GM21423 (cell line): Measurements from ENCODE around the gene C17orf58.
"Not testable (repeated sequence)": the region's sequence is repeated elsewhere in the genome, so short reads cannot be mapped to it uniquely, and the experiment has no call there.

Experiments used
- ATAC-seq: cut with Tn5 transposase; IDR thresholded peaks from one replicate; pipeline ENCODE4 v1.9.1; 2021; ENCODE audit warnings: mild to moderate bottlenecking, moderate library complexity; ENCODE audit not compliant: unreplicated experiment

The C17orf58 gene

DNA sequence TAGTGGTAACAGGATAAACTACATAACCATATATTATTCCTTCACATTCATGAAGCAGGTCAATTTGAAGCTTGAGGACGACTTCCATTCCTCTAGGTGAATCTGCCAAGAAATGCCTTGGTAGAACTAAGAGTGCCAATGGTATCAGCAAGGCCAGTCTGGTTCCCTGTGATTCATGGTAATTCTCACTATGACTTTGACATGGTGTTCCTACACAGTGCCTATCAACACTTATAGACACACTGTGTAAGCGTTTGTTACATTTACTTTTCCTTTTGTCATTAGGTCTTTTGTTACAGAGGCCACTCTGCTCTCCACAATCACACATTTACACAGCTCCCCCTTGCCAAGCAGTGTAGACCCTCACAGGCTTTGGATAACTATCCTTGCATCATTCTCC, 34.1 kb downstream of the C17orf58 start:
- ATAC-seq = not testable (repeated sequence)

GRCh38 chr17:67960276-67960675, 36.0 kb downstream of the C17orf58 start:
- not testable (repeated sequence) for ATAC-seq

DNA sequence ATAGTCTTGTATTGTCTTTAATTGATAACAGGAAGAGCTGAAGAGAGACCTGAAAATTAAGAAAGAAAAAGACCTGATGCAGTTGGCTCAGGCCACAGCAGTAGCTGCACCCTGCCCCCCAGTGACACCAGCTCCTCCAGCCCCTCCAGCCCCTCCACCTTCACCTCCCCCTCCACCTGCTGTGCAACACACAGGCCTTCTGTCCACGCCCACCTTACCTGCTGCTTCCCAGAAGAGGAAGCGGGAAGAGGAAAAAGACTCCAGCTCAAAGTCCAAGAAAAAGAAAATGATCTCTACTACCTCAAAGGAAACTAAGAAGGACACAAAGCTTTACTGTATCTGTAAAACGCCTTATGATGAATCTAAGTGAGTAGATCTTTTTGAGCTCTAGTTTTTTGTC, 36.8 kb downstream of the C17orf58 start:
- no peak for ATAC-seq

- ATAC-seq = no peak
These were observed 45.3 kb downstream of the C17orf58 start for GRCh38 chr17:67950945-67951344.

- no peak for ATAC-seq
These were observed 48.9 kb downstream of the C17orf58 start for GRCh38 chr17:67947325-67947813.

DNA sequence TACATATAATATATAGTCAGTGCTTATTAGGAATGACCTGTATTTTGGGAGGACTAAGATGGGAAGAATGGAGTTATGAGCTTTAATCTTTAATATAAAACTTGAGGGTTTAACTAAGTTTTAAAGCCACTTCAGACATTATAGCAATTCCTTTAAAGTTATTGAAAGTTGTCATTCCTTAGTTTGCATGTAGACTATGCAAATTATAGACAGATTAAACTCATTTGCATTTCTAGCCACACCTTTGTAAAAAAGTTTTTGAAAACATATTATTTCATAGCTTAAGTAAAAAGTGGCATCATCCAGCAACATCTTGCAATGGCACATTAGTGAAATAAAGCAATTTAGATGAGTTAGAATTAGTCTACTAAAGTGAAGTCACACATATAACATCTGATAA, 49.8 kb downstream of the C17orf58 start:
- no peak for ATAC-seq

GRCh38 chr17:67944035-67944434, 52.2 kb downstream of the C17orf58 start:
- ATAC-seq = no peak

DNA sequence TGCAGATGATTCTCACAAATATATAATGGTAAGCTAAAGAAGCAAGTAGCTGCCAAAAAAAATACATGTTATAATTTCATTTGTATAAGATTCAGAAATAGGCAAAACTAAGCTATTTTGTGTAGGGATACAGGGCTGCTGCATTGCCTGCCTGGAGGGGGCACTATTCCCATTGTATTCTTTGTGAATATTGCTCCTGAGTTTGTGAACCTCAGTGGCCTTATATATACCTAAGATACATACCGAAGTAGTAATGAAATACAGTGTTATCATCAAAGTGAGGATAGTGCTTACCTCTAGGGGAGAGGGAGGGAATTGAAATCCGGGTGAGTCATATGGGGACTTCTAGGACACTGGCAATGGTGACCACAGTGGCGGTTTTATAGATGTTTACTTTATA, 53.5 kb downstream of the C17orf58 start:
- ATAC-seq = no peak
